Endodermal cell (in vitro differentiated cells): ENCODE measurements around the gene TVP23A. TPM values are rescaled to one million over a fixed set of nuclear protein-coding genes. Genes with fewer than 3 reads are reported as not detected.

Experiments
- DNase-seq: peaks from one replicate; pipeline ENCODE4 v3.0.0-alpha.2; 2017
- H3K27ac ChIP-seq: 2 replicates; pipeline ENCODE4 v1.5.1; 2013; ENCODE audit warnings: mild to moderate bottlenecking, low read depth, low read length, moderate library complexity
- H3K27me3 ChIP-seq: 2 replicates; pipeline ENCODE4 v1.6.1; 2013; ENCODE audit warnings: mild to moderate bottlenecking, low read length, moderate library complexity; ENCODE audit not compliant: insufficient read depth, control insufficient read depth, poor library complexity, severe bottlenecking
- H3K36me3 ChIP-seq: 2 replicates; pipeline ENCODE4 v1.7.0; 2013; ENCODE audit warnings: mild to moderate bottlenecking, low read length, moderate library complexity; ENCODE audit not compliant: control insufficient read depth, insufficient read depth
- H3K4me1 ChIP-seq: one replicate; pipeline ENCODE4 v1.7.0; 2013; ENCODE audit warnings: low read length; ENCODE audit not compliant: control insufficient read depth, insufficient read depth
- H3K4me3 ChIP-seq: 2 replicates; pipeline ENCODE4 v1.5.1; 2013; ENCODE audit warnings: mild to moderate bottlenecking, low read length, moderate library complexity
- H3K9ac ChIP-seq: 2 replicates; pipeline ENCODE4 v1.6.1; 2013; ENCODE audit warnings: mild to moderate bottlenecking, low read length, moderate library complexity; ENCODE audit not compliant: poor library complexity, severe bottlenecking; ENCODE audit errors: extremely low read depth
- H3K9me3 ChIP-seq: 2 replicates; pipeline ENCODE4 v1.6.1; 2013; ENCODE audit warnings: mild to moderate bottlenecking, low read length, moderate library complexity; ENCODE audit not compliant: control insufficient read depth
- H3K27ac Mint-ChIP-seq: 2 replicates; pipeline ENCODE4 v1.8.0; 2020; ENCODE audit warnings: mixed read lengths
- H3K27me3 Mint-ChIP-seq: 2 replicates; pipeline ENCODE4 v1.8.0; 2021; ENCODE audit warnings: mild to moderate bottlenecking, mixed read lengths; ENCODE audit not compliant: insufficient read depth
- H3K36me3 Mint-ChIP-seq: 2 replicates; pipeline ENCODE4 v1.8.0; 2020; ENCODE audit warnings: low read depth, mixed read lengths
- H3K4me1 Mint-ChIP-seq: 2 replicates; pipeline ENCODE4 v1.8.0; 2020; ENCODE audit warnings: mixed read lengths
- H3K4me3 Mint-ChIP-seq: 2 replicates; pipeline ENCODE4 v1.8.0; 2020; ENCODE audit warnings: mild to moderate bottlenecking, moderate library complexity, mixed read lengths
- H3K9me3 Mint-ChIP-seq: 2 replicates; pipeline ENCODE4 v1.8.0; 2020; ENCODE audit warnings: mild to moderate bottlenecking, mixed read lengths
- WGBS, 2 experiments: methylation state at CpG; one replicate each; pipeline versions ENCODE4 v1.1.5 to v1.1.7; 2013; ENCODE audit warnings: missing lambda C conversion rate in 2 of 2, mixed read lengths in 1 of 2; ENCODE audit not compliant: insufficient coverage in 1 of 2, insufficient read length in 1 of 2; 5-methylcytosine and 5-hydroxymethylcytosine counted together
- total RNA-seq, 2 donors: library from RNA; stranded (reverse); fragmentation: NEBNext Ultra II Directional in 1 of 2; extraction: Animal tissue kit (Norgen Biotek cat#: 25700) in 1 of 2; gene quantifications; 2 replicates in 1 of 2; 3 replicates in 1 of 2; pipeline ENCODE4 v1.2.1, GENCODE V29; 2021
- TF ChIP-seq, protein P1 (sequence below): fragments of 200-600 bp; sonication (generic); conservative IDR thresholded peaks from 2 replicates; pipeline ENCODE4 v1.5.0; 2021; ENCODE audit warnings: antibody characterized with exemption, mild to moderate bottlenecking

The TVP23A gene
- total RNA-seq, 2 donors from 2014 or later = 7.6 to 13.6 TPM

DNA sequence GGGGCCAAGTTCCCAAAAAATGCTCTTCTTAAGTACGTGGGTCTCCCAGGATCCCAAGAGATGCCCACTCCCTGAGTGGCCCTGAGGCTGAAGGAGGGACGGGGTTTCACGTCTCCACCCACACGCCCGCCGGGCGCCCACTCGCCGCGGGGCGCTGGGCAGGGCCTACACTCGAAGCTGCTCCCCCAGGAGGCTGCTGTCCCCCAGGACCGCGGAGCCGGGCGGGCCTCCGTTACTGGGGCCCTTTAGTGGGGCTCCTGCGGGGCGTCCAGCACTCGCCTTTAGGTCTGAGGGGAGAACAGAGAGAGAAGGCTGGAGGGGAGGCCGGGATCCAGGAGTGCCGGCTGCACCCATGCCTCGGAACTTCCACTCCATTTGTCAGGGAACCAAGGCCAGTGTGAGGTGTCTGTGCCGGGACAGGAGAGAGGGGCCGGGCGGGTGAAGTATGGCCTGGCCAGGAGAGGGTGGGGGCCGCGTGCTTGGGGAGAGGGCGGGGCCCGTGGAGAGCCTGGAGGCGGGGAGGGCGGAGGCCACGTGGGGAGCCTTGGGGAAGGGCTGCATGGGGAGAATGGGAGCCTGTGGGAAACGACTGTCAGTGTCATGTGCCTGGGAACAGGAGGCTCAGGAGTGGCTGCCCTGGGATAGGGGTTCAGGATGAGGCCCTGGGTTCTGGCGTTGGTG is 56.1 kb downstream of the TVP23A start:
- H3K27ac Mint-ChIP-seq = no peak overlapping the region
- no peaks in the 10 kb centered on the region for H3K4me1 Mint-ChIP-seq
- no peak overlapping the region for H3K9ac ChIP-seq
- no peak for DNase-seq
- no peaks in the 10 kb centered on the region for H3K27me3 Mint-ChIP-seq
- 94 to 96% methylated on average over 12 to 35 of the region's 35 CpGs for WGBS, 2 experiments
- H3K36me3 Mint-ChIP-seq = peaks cover 74% of the 10 kb centered on the region
- H3K4me3 ChIP-seq = no peak overlapping the region
- no peak overlapping the region for H3K27ac ChIP-seq
- H3K9me3 Mint-ChIP-seq = no peaks in the 10 kb centered on the region
- H3K36me3 ChIP-seq = peaks cover 45% of the 10 kb centered on the region
- TF ChIP-seq, protein P1, sequence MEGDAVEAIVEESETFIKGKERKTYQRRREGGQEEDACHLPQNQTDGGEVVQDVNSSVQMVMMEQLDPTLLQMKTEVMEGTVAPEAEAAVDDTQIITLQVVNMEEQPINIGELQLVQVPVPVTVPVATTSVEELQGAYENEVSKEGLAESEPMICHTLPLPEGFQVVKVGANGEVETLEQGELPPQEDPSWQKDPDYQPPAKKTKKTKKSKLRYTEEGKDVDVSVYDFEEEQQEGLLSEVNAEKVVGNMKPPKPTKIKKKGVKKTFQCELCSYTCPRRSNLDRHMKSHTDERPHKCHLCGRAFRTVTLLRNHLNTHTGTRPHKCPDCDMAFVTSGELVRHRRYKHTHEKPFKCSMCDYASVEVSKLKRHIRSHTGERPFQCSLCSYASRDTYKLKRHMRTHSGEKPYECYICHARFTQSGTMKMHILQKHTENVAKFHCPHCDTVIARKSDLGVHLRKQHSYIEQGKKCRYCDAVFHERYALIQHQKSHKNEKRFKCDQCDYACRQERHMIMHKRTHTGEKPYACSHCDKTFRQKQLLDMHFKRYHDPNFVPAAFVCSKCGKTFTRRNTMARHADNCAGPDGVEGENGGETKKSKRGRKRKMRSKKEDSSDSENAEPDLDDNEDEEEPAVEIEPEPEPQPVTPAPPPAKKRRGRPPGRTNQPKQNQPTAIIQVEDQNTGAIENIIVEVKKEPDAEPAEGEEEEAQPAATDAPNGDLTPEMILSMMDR = no peak
- H3K9me3 ChIP-seq = no peaks in the 10 kb centered on the region
- H3K4me3 Mint-ChIP-seq = no peak overlapping the region
- no peaks in the 10 kb centered on the region for H3K27me3 ChIP-seq
- H3K4me1 ChIP-seq = no peaks in the 10 kb centered on the region

DNA sequence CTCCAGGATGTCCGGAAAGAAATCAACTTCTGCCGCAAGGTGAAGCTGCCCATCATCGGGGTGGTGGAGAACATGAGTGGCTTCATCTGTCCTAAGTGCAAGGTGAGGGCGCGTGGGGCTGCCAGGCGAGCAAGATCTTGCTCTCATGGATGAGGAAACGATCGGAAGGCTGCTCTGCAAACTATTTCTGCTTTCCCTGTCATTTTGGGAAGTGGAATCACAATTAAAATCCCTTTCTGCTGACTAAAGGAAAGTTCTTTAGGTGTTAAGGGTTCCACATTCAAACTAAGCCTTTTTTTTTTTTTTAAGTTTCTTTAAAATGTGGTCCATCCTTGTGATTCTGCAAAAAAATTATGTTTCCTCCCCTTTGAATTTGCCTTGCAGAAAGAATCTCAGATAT is 57.2 kb downstream of the TVP23A start:
- no peaks in the 10 kb centered on the region for H3K9me3 Mint-ChIP-seq
- no peak for DNase-seq
- Histone ChIP-seq H3K4me3 (no peak overlapping the region), H3K27me3 (no peaks in the 10 kb centered on the region), H3K4me1 (no peaks in the 10 kb centered on the region), H3K9ac (no peak overlapping the region), H3K27ac (no peak overlapping the region), H3K9me3 (no peaks in the 10 kb centered on the region), H3K36me3 (peaks cover 51% of the 10 kb centered on the region)
- no peaks in the 10 kb centered on the region for H3K4me1 Mint-ChIP-seq
- H3K27ac Mint-ChIP-seq = no peak overlapping the region
- no peak overlapping the region for H3K4me3 Mint-ChIP-seq
- H3K36me3 Mint-ChIP-seq = peaks cover 78% of the 10 kb centered on the region
- TF ChIP-seq, protein P1 = no peak
- H3K27me3 Mint-ChIP-seq = no peaks in the 10 kb centered on the region
- WGBS, 2 experiments = 96 to 99% methylated on average over 8 of the region's 8 CpGs

DNA sequence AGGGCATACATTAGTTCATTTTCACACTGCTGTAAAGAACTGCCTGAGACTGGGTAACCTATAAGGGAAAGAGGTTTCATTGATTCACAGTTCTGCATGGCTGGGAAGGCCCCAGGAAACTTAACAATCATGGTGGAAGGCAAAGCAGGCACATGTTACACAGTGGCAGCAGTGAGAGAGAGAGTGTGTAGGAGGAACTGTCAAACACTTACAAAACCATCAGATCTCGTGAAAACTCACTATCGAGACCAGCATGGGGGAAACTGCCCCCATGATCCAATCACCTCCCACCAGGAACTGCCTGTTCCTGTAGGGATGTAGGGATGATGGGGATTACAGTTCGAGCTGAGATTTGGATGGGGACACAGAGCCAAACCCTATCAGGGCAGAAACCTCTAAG is 57.7 kb downstream of the TVP23A start:
- H3K9me3 Mint-ChIP-seq = no peaks in the 10 kb centered on the region
- no peak overlapping the region for H3K27ac Mint-ChIP-seq
- peaks cover 79% of the 10 kb centered on the region for H3K36me3 Mint-ChIP-seq
- no peak overlapping the region for H3K4me3 ChIP-seq
- WGBS, 2 experiments = 95 to 96% methylated on average over 3 of the region's 3 CpGs
- H3K27me3 Mint-ChIP-seq = no peaks in the 10 kb centered on the region
- no peak overlapping the region for H3K9ac ChIP-seq
- no peaks in the 10 kb centered on the region for H3K4me1 Mint-ChIP-seq
- no peaks in the 10 kb centered on the region for H3K4me1 ChIP-seq
- TF ChIP-seq, protein P1 = no peak
- H3K27me3 ChIP-seq = no peaks in the 10 kb centered on the region
- no peak overlapping the region for H3K27ac ChIP-seq
- H3K9me3 ChIP-seq = no peaks in the 10 kb centered on the region
- peaks cover 52% of the 10 kb centered on the region for H3K36me3 ChIP-seq
- no peak overlapping the region for H3K4me3 Mint-ChIP-seq
- DNase-seq = no peak
